Sigmoid colon (tissue), 7 donors: ENCODE measurements around the gene SLC17A7. TPM values are rescaled to one million over a fixed set of nuclear protein-coding genes. Genes with fewer than 3 reads are reported as not detected.

Experiments
- DNase-seq: peaks from one replicate; pipeline ENCODE4 v3.0.0-alpha.2; 2019
- H3K27ac ChIP-seq, 4 donors: fragments of 200-600 bp; sonication (generic); one replicate each; pipeline ENCODE4 v1.5.1; 2016 to 2019; ENCODE audit warnings: mild to moderate bottlenecking in 1 of 4
- H3K27me3 ChIP-seq, 3 donors: fragments of 200-600 bp; sonication (generic); one replicate each; pipeline ENCODE4 v1.5.1; 2019; ENCODE audit warnings: mild to moderate bottlenecking in 1 of 3
- H3K36me3 ChIP-seq, 4 donors: fragments of 200-600 bp; sonication (generic); one replicate each; pipeline ENCODE4 v1.5.1; 2016 to 2019
- H3K4me1 ChIP-seq, 4 donors: fragments of 200-600 bp; sonication (generic); one replicate each; pipeline ENCODE4 v1.5.1; 2017 to 2019
- H3K4me3 ChIP-seq, 4 donors: fragments of 200-600 bp; sonication (generic); one replicate each; pipeline ENCODE4 v1.5.1; 2017 to 2019; ENCODE audit warnings: mild to moderate bottlenecking in 2 of 4, moderate library complexity in 1 of 4
- H3K9me3 ChIP-seq, 4 donors: fragments of 200-600 bp in 3 of 4; sonication (generic) in 3 of 4; one replicate each; pipeline versions ENCODE4 v1.5.1 to v1.6.1; 2013 to 2019
- CTCF ChIP-seq, 4 experiments: fragments of 450-650 bp in 3 of 4; fragments of 200-600 bp in 1 of 4; IDR thresholded peaks; one replicate each; pipeline ENCODE4 v1.5.1; 2016 to 2019; ENCODE audit warnings: antibody characterized with exemption in 4 of 4, mild to moderate bottlenecking in 3 of 4, moderate library complexity in 2 of 4
- EP300 ChIP-seq, 4 donors: sonication (generic); formaldehyde crosslinking; IDR thresholded peaks; one replicate each; pipeline ENCODE4 v1.6.1; 2017; ENCODE audit warnings: antibody characterized with exemption in 4 of 4
- POLR2A ChIP-seq, 2 donors: fragments of 450-650 bp; IDR thresholded peaks; one replicate each; pipeline ENCODE4 v1.6.1; 2016; ENCODE audit warnings: antibody characterized with exemption in 2 of 2, mild to moderate bottlenecking in 2 of 2, moderate library complexity in 2 of 2
- POLR2AphosphoS5 ChIP-seq, 4 donors: sonication (generic); formaldehyde crosslinking; IDR thresholded peaks; one replicate each; pipeline ENCODE4 v1.6.1; 2017; ENCODE audit warnings: antibody characterized with exemption in 4 of 4
- WGBS, 2 donors: extraction: QIAGEN DNeasy Blood & Tissue Kit; methylation state at CpG; one replicate each; pipeline ENCODE4 v1.1.7; 2013; 5-methylcytosine and 5-hydroxymethylcytosine counted together
- intact Hi-C: fragments of 100-400 bp; cut with DNase I; formaldehyde crosslinking; loops from one replicate; pipeline ENCODE4 v1.15.1; 2023
- polyA plus RNA-seq, 3 donors: library from polyadenylated mRNA; stranded (reverse); fragments of 200-250 nt; gene quantifications; one replicate each; pipeline ENCODE4 v1.2.3, GENCODE V29; 2013
- total RNA-seq, 4 donors: library from RNA; depleted of rRNA; stranded (reverse); fragments of >200 nt; gene quantifications; one replicate each; pipeline ENCODE4 v1.1.0, GENCODE V29; 2016
- donor health status: healthy with polysubstance abuse.
- donor health status: Bipolar disorder and iron deficiency.
- donor health status: healthy.

The SLC17A7 gene
- total and polyA plus RNA-seq, 7 donors: 0.23 to 1.8 (median 0.62) TPM; not detected in 1

DNA sequence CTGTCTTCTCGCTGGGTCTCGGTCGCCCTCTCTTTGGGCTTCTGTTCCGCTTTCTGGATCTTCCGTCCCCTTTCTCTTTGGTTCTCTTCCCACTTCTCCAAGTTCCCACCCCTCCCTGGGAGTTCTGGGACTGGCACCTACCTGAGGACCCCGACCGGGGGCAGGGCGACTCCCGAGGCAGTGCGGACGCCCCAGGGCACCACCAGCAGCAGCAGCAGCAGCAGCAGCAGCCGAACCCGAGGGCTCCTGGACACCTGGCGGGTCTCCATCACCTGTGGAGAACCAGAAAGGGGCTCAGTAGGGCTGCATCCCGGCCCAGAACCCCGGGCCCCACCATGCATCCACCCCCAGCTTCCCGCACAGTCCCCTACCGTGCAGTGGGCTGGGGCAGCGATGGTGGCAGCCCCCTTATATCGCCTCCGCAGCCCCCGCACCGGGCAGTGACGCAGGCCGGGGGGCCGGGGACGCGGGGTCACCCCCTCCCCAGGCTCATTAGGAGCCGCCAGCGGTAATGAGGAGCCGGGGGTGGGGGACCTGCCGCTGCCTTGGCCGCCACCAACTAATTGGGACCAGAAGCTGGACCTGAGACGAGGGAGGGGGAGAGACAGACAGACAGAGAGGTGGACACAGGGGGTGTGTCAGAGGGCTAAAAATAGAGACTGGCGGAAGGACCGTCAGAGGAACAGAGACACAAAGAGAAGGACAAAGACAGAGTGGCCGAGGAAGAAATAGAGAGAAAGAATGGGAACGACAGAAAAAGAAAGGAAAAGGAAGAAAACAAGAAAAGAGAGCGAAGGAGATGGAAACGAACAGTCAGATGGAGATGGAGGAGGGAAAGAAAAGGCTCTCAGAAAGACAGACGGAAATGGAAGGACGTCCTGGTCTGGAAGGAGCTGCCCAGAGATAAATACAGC lies 18.0 kb downstream of the SLC17A7 start, which contains the start of gene PTH2:
PTH2 (minus strand) TSS at position 371 of the 914 bp plus-strand sequence; CDS start at position 269, 102 bp downstream.
- no peaks in the 10 kb centered on the region for H3K9me3 ChIP-seq
- intact Hi-C loops: no loop called here
- 9 to 12% methylated on average over 42 of the region's 42 CpGs for WGBS, 2 donors
- H3K27me3 ChIP-seq: peaks cover 74 to 100% (median 98%) of the 10 kb centered on the region in 3 donors
- peaks cover 0 to 35% (median 34%) of the 10 kb centered on the region in 4 donors for H3K4me1 ChIP-seq
- peak within 1 kb of the TSS in 2 of 4 donors; percentile 11 to 16 for H3K4me3 ChIP-seq
- no peak for TF ChIP-seq POLR2A (IDR thresholded peaks at IDR 0.05)
- no peak for TF ChIP-seq EP300 (IDR thresholded peaks at IDR 0.05)
- no peak for TF ChIP-seq POLR2AphosphoS5 (IDR thresholded peaks at IDR 0.05)
- TF ChIP-seq CTCF (IDR thresholded peaks at IDR 0.05): no peak
- no peak within 1 kb of the TSS for H3K27ac ChIP-seq
- DNase-seq: no peak
- no peaks in the 10 kb centered on the region for H3K36me3 ChIP-seq

GRCh38 chr19:49422407-49423070 lies 18.8 kb downstream of the SLC17A7 start:
- Histone ChIP-seq H3K27me3 (peaks cover 66 to 100% (median 98%) of the 10 kb centered on the region in 3 donors), H3K9me3 (no peaks in the 10 kb centered on the region), H3K27ac (no peak overlapping the region), H3K36me3 (no peaks in the 10 kb centered on the region), H3K4me3 (peak overlapping the region in 2 of 4 donors; percentile 11 to 16), H3K4me1 (peaks cover 0 to 29% (median 27%) of the 10 kb centered on the region in 4 donors)
- DNase-seq: no peak
- WGBS, 2 donors: 3 to 4% methylated on average over 58 of the region's 58 CpGs
- TF ChIP-seq POLR2AphosphoS5 (IDR thresholded peaks at IDR 0.05) (no peak), POLR2A (IDR thresholded peaks at IDR 0.05) (no peak), EP300 (IDR thresholded peaks at IDR 0.05) (no peak), CTCF (IDR thresholded peaks at IDR 0.05) (peak in 1 of 4 experiments; percentile 10)
- intact Hi-C loops: no loop called here

DNA sequence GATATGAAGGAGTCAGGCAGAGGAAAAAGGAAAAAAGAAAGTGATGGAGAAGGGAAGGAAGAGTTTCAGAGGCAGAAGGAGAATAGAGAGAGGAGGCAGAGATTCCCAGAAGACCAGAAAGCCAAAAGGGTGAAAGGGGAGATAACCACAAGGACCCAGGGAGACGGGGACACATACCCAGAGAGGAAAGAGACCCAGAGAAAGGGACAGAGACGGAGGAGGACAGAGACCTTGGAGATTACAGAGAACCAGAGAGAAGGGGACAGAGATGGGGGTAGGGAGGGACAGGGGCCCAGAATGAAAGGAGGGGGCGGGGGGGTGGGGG lies 19.5 kb downstream of the SLC17A7 start:
- Histone ChIP-seq H3K9me3 (no peaks in the 10 kb centered on the region), H3K4me1 (peaks cover 0 to 29% (median 27%) of the 10 kb centered on the region in 4 donors), H3K4me3 (no peak overlapping the region), H3K27me3 (peaks cover 59 to 100% (median 97%) of the 10 kb centered on the region in 3 donors), H3K36me3 (no peaks in the 10 kb centered on the region), H3K27ac (no peak overlapping the region)
- DNase-seq: no peak
- 25 to 34% methylated on average over 3 of the region's 3 CpGs for WGBS, 2 donors
- intact Hi-C loops: no loop called here
- TF ChIP-seq CTCF (IDR thresholded peaks at IDR 0.05) (no peak), POLR2A (IDR thresholded peaks at IDR 0.05) (no peak), EP300 (IDR thresholded peaks at IDR 0.05) (no peak)

DNA sequence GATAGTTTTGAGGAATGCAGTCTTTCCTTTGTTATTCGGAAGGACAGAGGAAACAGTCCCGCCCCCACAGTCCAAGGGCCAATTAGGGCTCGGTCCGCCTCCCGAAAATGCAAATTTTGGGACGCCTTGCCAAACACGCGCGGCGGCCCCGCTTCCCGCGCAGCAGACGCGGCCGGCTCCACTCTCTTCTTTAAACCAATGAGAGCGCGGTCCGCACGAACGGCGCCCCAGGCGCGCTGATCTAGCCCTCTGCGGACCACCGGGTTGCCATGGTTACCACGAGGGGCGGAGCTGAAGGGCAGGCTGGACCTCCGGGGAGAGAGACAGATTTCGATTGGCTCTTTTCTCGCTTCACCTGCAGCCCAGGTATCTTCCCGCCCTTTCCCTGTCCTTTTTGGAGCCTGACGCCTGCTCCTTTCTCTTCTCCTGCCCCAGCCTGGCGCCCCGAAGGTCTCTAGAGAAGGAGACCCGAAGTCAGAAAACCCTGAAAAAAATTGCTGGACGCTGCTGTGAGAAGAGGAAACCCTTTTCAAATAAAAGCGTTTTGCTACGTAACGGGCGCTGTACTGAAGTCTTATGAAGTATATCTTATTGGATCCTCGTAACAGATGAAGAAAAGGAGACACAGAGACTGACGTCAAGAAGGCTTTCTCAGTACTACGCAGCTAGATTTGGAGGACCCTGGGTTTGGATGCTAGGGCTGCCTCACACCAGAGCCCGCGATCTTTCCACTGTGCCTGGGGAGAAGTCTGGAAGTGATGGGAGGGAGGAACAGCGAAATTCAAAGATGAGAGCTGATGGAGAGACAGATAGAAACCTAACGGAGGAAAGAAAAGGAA lies 20.1 kb downstream of the SLC17A7 start:
- peaks cover 0 to 29% (median 27%) of the 10 kb centered on the region in 4 donors for H3K4me1 ChIP-seq
- intact Hi-C loops: no loop called here
- H3K27me3 ChIP-seq: peaks cover 53 to 100% (median 95%) of the 10 kb centered on the region in 3 donors
- no peak overlapping the region for H3K4me3 ChIP-seq
- 10% methylated on average over 48 of the region's 48 CpGs for WGBS, 2 donors
- H3K9me3 ChIP-seq: no peaks in the 10 kb centered on the region
- no peak for TF ChIP-seq POLR2AphosphoS5 (IDR thresholded peaks at IDR 0.05)
- TF ChIP-seq POLR2A (IDR thresholded peaks at IDR 0.05): no peak
- TF ChIP-seq CTCF (IDR thresholded peaks at IDR 0.05): no peak
- no peak for TF ChIP-seq EP300 (IDR thresholded peaks at IDR 0.05)
- no peak overlapping the region for H3K27ac ChIP-seq
- H3K36me3 ChIP-seq: no peaks in the 10 kb centered on the region
- no peak for DNase-seq
